Panc1 (cell line): Measurements from ENCODE around the gene FAM124B.

ENCODE experiments used
- CTCF ChIP-seq: fragments of 450-650 bp; IDR thresholded peaks from 2 replicates; pipeline ENCODE4 v1.5.1; 2017; ENCODE audit warnings: mild to moderate bottlenecking
- POLR2AphosphoS5 ChIP-seq: IDR thresholded peaks from 2 replicates; pipeline ENCODE4 v1.6.1; 2012; ENCODE audit warnings: mild to moderate bottlenecking, low read depth, low read length, moderate library complexity
- REST ChIP-seq, 2 experiments: IDR thresholded peaks; 2 replicates each; pipeline ENCODE4 v1.6.1; 2011 to 2012; ENCODE audit warnings: low read depth in 2 of 2, control low read depth in 1 of 2, low read length in 1 of 2, mild to moderate bottlenecking in 1 of 2, moderate library complexity in 1 of 2; ENCODE audit not compliant: insufficient read depth in 1 of 2
- SIN3A ChIP-seq: IDR thresholded peaks from 2 replicates; pipeline ENCODE4 v1.6.1; 2012; ENCODE audit warnings: low read depth, mild to moderate bottlenecking, low read length, moderate library complexity, borderline replicate concordance; ENCODE audit not compliant: insufficient read depth

- TF ChIP-seq CTCF, result no peak
- TF ChIP-seq POLR2AphosphoS5, result no peak
- no peak for TF ChIP-seq REST (IDR thresholded peaks at IDR 0.05; ENCODE audit: insufficient read depth in 1 of 2, low read depth in 2 of 2, low read length in 1 of 2)
- no peak for TF ChIP-seq SIN3A
Observed at GRCh38 chr2:224412141-224413015, 10.5 kb upstream of the FAM124B start.
